ENCODE results near the gene FOXP1.

- no peak for TF ChIP-seq CTCF (CRISPR knock-in tag; IDR thresholded peaks at IDR 0.05)
- TF ChIP-seq HHEX (CRISPR knock-in tag; IDR thresholded peaks at IDR 0.05) = no peak
- no peak for TF ChIP-seq SMAD1 (CRISPR knock-in tag; IDR thresholded peaks at IDR 0.05; ENCODE audit: borderline replicate concordance, low read depth)
- TF ChIP-seq TFE3 (CRISPR knock-in tag; IDR thresholded peaks at IDR 0.05) = no peak
- no peak for TF ChIP-seq MYC (CRISPR knock-in tag; IDR thresholded peaks at IDR 0.05; ENCODE audit: borderline replicate concordance)
- no peak for TF ChIP-seq SIN3A (IDR thresholded peaks at IDR 0.05; ENCODE audit: borderline replicate concordance, low read depth, low read length)
Measured at GRCh38 chr3:71218508-71218907, 365.0 kb downstream of the FOXP1 start.
